ENCODE data around the gene EMILIN3.
A peak's percentile ranks its signal among the peaks of the same experiment; 100 is the strongest.

The EMILIN3 gene

GRCh38 chr20:41366546-41367392 is at the start of gene EMILIN3:
TSS of gene EMILIN3 (minus strand) at chr20:41366818. CDS start at chr20:41366634, 184 bp downstream.
- DNase-seq (ENCODE audit: low spot score) (no peak), FAIRE-seq (no peak)

- FAIRE-seq, result no peak
- no peak for DNase-seq (ENCODE audit: low spot score)
Observed at GRCh38 chr20:41415191-41415590, 48.6 kb upstream of the EMILIN3 start.

- FAIRE-seq, result no peak
Observed at GRCh38 chr20:41413169-41413568, 46.6 kb upstream of the EMILIN3 start.

GRCh38 chr20:41412324-41413120 is 45.9 kb upstream of the EMILIN3 start:
- DNase-seq (ENCODE audit: low spot score) (no peak), FAIRE-seq (no peak)

More at GRCh38 chr20:41413169-41413568, 46.6 kb upstream of the EMILIN3 start:
- no peak for DNase-seq (ENCODE audit: low spot score)

GRCh38 chr20:41411391-41411847 is 44.8 kb upstream of the EMILIN3 start:
- DNase-seq (ENCODE audit: low spot score) (no peak), FAIRE-seq (no peak)

- DNase-seq (ENCODE audit: low spot score), result no peak
- no peak for FAIRE-seq
Observed at GRCh38 chr20:41408986-41409385, 42.4 kb upstream of the EMILIN3 start.

GRCh38 chr20:41408156-41408794 is 41.7 kb upstream of the EMILIN3 start:
- no peak for DNase-seq (ENCODE audit: low spot score)
- no peak for FAIRE-seq

GRCh38 chr20:41407607-41408006 is 41.0 kb upstream of the EMILIN3 start:
- DNase-seq (ENCODE audit: low spot score) (no peak), FAIRE-seq (no peak)

GRCh38 chr20:41406896-41407444 is 40.4 kb upstream of the EMILIN3 start:
- no peak for DNase-seq (ENCODE audit: low spot score)
- no peak for FAIRE-seq

- DNase-seq (ENCODE audit: low spot score) (no peak), FAIRE-seq (no peak)
Observed at GRCh38 chr20:41406353-41406752, 39.7 kb upstream of the EMILIN3 start.

GRCh38 chr20:41405436-41405835 is 38.8 kb upstream of the EMILIN3 start:
- no peak for DNase-seq (ENCODE audit: low spot score)
- no peak for FAIRE-seq

- no peak for FAIRE-seq
Observed at GRCh38 chr20:41403604-41404003, 37.0 kb upstream of the EMILIN3 start.

GRCh38 chr20:41398408-41398807 is 31.8 kb upstream of the EMILIN3 start:
- FAIRE-seq, result no peak

More at GRCh38 chr20:41403604-41404003, 37.0 kb upstream of the EMILIN3 start:
- no peak for DNase-seq (ENCODE audit: low spot score)

GRCh38 chr20:41395667-41396664 is 29.3 kb upstream of the EMILIN3 start:
- FAIRE-seq, result no peak
- DNase-seq (ENCODE audit: low spot score), result no peak

More at GRCh38 chr20:41398408-41398807, 31.8 kb upstream of the EMILIN3 start:
- DNase-seq (ENCODE audit: low spot score), result no peak

- no peak for DNase-seq (ENCODE audit: low spot score)
- no peak for FAIRE-seq
Observed at GRCh38 chr20:41394931-41395666, 28.5 kb upstream of the EMILIN3 start.

GRCh38 chr20:41394081-41394480 is 27.5 kb upstream of the EMILIN3 start:
- FAIRE-seq, result no peak
- DNase-seq (ENCODE audit: low spot score), result no peak

- DNase-seq (ENCODE audit: low spot score), result no peak
- no peak for FAIRE-seq
Observed at GRCh38 chr20:41393705-41394066, 27.1 kb upstream of the EMILIN3 start.

GRCh38 chr20:41392871-41393704 is 26.5 kb upstream of the EMILIN3 start:
- DNase-seq (ENCODE audit: low spot score) (no peak), FAIRE-seq (peak; percentile 53)

- DNase-seq (ENCODE audit: low spot score) (no peak), FAIRE-seq (no peak)
Observed at GRCh38 chr20:41392295-41392694, 25.7 kb upstream of the EMILIN3 start.

Measured in urothelium cell line (cell line).